Measurements from ENCODE around the gene CHRNA4. TPM values are rescaled to one million over a fixed set of nuclear protein-coding genes. Genes with fewer than 3 reads are reported as not detected.

Gene CHRNA4
- total and polyA plus RNA-seq, 2 of the 4 experiments (the other 2 are of a cell fraction) = not detected

GRCh38 chr20:63363013-63363957 is 2.1 kb upstream of the CHRNA4 start:
- Histone ChIP-seq H2BK20ac (ENCODE audit: low read depth, low read length) (no peak overlapping the region), H3K18ac (ENCODE audit: low read depth, low read length) (no peak overlapping the region), H2AK9ac (replicated peaks; ENCODE audit: low read depth, low read length, poor library complexity) (no peak overlapping the region), H3K36me3 (ENCODE audit: control insufficient read depth, insufficient read depth, low read length) (no peaks in the 10 kb centered on the region), H3K9ac (ENCODE audit: low read depth, low read length) (no peak overlapping the region), H2AFZ (replicated peaks; ENCODE audit: low read length, poor library complexity) (no peak overlapping the region), H4K5ac (ENCODE audit: low read depth, low read length) (no peak overlapping the region), H3K4me3 (ENCODE audit: insufficient read depth, low read depth, low read length) (no peak overlapping the region), H3K9me3 (ENCODE audit: control insufficient read depth, insufficient read depth, low read length) (no peaks in the 10 kb centered on the region), H3K56ac (ENCODE audit: extremely low read depth, insufficient read depth, low read length) (no peak overlapping the region), H3K4me1 (ENCODE audit: control insufficient read depth, insufficient read depth, low read length) (no peaks in the 10 kb centered on the region), H3K27me3 (ENCODE audit: control insufficient read depth, insufficient read depth, low read length) (peaks cover 50% of the 10 kb centered on the region), H3K27ac (ENCODE audit: insufficient read depth, low read length) (no peak overlapping the region), H3K79me1 (ENCODE audit: low read depth in 1 of 2, low read length in 2 of 2) (no peaks in the 10 kb centered on the region), H2AK5ac (ENCODE audit: low read depth, low read length) (no peak overlapping the region), H2BK15ac (ENCODE audit: low read depth, low read length) (no peak overlapping the region), H3K4ac (ENCODE audit: low read depth, low read length) (no peak overlapping the region), H4K20me1 (ENCODE audit: insufficient read depth, low read length) (no peaks in the 10 kb centered on the region), H4K91ac (ENCODE audit: insufficient read depth, low read depth, low read length) (no peak overlapping the region), H2BK120ac (ENCODE audit: low read depth, low read length) (no peak overlapping the region), H2BK5ac (ENCODE audit: low read depth, low read length, poor library complexity, severe bottlenecking) (no peak overlapping the region), H3K9me1 (ENCODE audit: insufficient read depth, low read length) (no peaks in the 10 kb centered on the region), H3K14ac (replicated peaks; ENCODE audit: low read depth, low read length) (no peak overlapping the region), H3K4me2 (ENCODE audit: low read depth, low read length) (no peak overlapping the region), H3K23ac (ENCODE audit: low read depth, low read length) (no peak overlapping the region), H4K8ac (ENCODE audit: low read depth in 2 of 2, low read length in 2 of 2) (no peak overlapping the region)
- WGBS, 2 experiments (ENCODE audit: extremely low coverage in 2 of 2, insufficient read length in 1 of 2) = 32% methylated on average over 11 of the region's 23 CpGs; no CpG with 5 or more reads in 1 of the 2 experiments
- ATAC-seq (ENCODE audit: low read depth) (no peak), DNase-seq (no peak)
- POLR2A ChIA-PET (ENCODE audit: unreplicated experiment) = no interaction called here
- intact Hi-C loops (cut with micrococcal nuclease) (no loop called here), dilution Hi-C loops (cut with HindIII; ENCODE audit: low sequenced_read_pairs, unreplicated experiment) (no loop called here), in situ Hi-C loops (cut with MboI; ENCODE audit: low sequenced_read_pairs) (no loop called here)
- no TSS peak for BruUV-seq (replicated peaks)
- CTCF ChIA-PET = no interaction called here
- no peak for TF ChIP-seq BHLHE40 (IDR thresholded peaks at IDR 0.05; ENCODE audit: low read depth, low read length)
